Ovary (tissue), 3 donors: ENCODE results near the gene ZNF296.

ENCODE experiments used
- CTCF ChIP-seq, 3 donors: fragments of 450-650 bp in 2 of 3; fragments of 200-600 bp in 1 of 3; IDR thresholded peaks; one replicate each; pipeline versions ENCODE4 v1.5.1 to v1.8.0; 2016 to 2022; ENCODE audit warnings: antibody characterized with exemption in 3 of 3, mild to moderate bottlenecking in 1 of 3
- POLR2A ChIP-seq: fragments of 450-650 bp; IDR thresholded peaks from one replicate; pipeline ENCODE4 v1.6.1; 2017; ENCODE audit warnings: antibody characterized with exemption, mild to moderate bottlenecking, moderate library complexity
- donor health status: DM: no; HTN: no; CAD: no.

GRCh38 chr19:45090034-45090433 is 13.8 kb upstream of the ZNF296 start:
- TF ChIP-seq CTCF (IDR thresholded peaks at IDR 0.05), result no peak
- no peak for TF ChIP-seq POLR2A
